A673 (cell line): ENCODE data around the gene GAPDH.

Experiments
- EZH2 ChIP-seq: fragments of 200-600 bp; sonication (generic); IDR thresholded peaks from 2 replicates; pipeline ENCODE4 v1.6.1; 2017; ENCODE audit warnings: borderline replicate concordance, low read depth, mild to moderate bottlenecking, mixed read lengths, antibody characterized with exemption, low read length; ENCODE audit not compliant: poor library complexity, severe bottlenecking
- TF ChIP-seq, protein P1 (sequence below): fragments of 300-800, 200-600 bp; sonication (generic); conservative IDR thresholded peaks from 2 replicates; pipeline ENCODE4 v1.5.1; 2017; ENCODE audit warnings: low read depth, mild to moderate bottlenecking, antibody characterized with exemption, low read length, moderate library complexity, mixed read lengths

DNA sequence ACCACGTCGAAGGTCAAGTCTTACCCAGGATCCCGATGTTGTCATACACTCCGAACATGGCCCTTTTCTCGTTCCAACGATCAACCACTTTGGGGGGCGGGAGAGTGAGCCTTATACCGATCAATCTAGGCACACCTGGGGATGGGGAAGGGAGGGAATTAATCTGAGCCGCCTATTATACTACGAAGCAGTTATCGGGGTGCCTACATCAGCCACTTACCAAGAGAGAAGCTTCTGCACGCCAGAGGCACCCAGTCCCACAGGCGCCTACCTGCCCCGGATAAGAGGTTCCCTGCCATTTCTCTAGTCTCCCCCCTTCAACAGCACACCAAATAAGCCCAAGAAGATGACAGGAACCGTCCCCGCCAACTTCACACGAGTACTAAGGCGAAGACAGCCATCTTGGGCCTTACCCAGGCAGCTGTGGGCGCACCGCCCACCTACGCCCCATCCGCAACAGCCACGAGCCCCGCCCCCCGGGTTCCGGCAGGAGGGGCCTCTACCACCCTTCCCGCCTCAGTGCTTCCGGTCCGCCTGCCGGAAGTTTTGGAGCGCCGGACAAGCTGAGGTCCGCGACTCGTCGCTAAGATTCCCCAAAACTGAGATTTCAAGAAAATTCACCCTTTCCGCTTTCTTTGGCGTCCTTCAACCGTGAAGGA, 41.4 kb upstream of the GAPDH start, which contains the start of gene MRPL51:
- TF ChIP-seq, protein P1, sequence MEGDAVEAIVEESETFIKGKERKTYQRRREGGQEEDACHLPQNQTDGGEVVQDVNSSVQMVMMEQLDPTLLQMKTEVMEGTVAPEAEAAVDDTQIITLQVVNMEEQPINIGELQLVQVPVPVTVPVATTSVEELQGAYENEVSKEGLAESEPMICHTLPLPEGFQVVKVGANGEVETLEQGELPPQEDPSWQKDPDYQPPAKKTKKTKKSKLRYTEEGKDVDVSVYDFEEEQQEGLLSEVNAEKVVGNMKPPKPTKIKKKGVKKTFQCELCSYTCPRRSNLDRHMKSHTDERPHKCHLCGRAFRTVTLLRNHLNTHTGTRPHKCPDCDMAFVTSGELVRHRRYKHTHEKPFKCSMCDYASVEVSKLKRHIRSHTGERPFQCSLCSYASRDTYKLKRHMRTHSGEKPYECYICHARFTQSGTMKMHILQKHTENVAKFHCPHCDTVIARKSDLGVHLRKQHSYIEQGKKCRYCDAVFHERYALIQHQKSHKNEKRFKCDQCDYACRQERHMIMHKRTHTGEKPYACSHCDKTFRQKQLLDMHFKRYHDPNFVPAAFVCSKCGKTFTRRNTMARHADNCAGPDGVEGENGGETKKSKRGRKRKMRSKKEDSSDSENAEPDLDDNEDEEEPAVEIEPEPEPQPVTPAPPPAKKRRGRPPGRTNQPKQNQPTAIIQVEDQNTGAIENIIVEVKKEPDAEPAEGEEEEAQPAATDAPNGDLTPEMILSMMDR, result no peak
- no peak for TF ChIP-seq EZH2
